Neural progenitor cell (in vitro differentiated cells): Measurements from ENCODE around the gene CAMK1.

Experiments used
- EZH2 ChIP-seq: fragments of 200-600 bp; sonication (generic); IDR thresholded peaks from 2 replicates; pipeline ENCODE4 v1.6.1; 2017; ENCODE audit warnings: antibody characterized with exemption, mild to moderate bottlenecking, moderate library complexity
- TF ChIP-seq, protein P1 (sequence below): fragments of 200-600 bp; sonication (generic); IDR thresholded peaks from 2 replicates; pipeline ENCODE4 v1.5.1; 2017; ENCODE audit warnings: antibody characterized with exemption, mild to moderate bottlenecking

DNA sequence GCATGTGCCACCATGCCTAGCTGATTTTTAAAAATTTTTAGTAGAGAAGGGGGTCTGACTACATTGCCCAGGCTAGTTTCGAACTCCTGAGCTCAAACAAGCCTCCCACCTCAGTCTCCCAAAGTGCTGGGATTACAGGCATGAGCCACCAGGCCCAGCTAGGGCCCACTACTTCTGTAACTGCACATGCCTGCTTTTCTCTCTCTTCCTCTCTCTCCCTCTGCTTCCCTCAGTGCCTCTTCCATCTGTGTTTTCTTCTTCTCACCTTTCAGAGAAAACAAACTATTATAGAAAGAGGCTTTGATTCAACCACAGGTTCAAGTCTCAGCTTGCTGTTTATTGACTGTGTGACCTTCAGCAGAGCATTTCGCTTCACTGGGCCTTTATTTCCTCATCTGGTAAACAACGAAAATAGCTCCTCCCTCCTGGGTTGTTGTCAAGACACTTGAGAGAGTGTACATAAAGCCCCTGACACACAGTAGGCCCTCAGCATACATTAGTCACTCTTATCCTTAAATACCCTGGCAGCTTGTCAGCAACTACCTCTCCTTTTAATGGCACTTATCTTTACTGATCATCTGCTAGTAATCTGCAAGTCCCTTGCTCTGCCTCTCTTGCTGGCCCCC is 12.3 kb upstream of the CAMK1 start:
- TF ChIP-seq EZH2, result no peak
- TF ChIP-seq, protein P1, sequence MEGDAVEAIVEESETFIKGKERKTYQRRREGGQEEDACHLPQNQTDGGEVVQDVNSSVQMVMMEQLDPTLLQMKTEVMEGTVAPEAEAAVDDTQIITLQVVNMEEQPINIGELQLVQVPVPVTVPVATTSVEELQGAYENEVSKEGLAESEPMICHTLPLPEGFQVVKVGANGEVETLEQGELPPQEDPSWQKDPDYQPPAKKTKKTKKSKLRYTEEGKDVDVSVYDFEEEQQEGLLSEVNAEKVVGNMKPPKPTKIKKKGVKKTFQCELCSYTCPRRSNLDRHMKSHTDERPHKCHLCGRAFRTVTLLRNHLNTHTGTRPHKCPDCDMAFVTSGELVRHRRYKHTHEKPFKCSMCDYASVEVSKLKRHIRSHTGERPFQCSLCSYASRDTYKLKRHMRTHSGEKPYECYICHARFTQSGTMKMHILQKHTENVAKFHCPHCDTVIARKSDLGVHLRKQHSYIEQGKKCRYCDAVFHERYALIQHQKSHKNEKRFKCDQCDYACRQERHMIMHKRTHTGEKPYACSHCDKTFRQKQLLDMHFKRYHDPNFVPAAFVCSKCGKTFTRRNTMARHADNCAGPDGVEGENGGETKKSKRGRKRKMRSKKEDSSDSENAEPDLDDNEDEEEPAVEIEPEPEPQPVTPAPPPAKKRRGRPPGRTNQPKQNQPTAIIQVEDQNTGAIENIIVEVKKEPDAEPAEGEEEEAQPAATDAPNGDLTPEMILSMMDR, result no peak
